ENCODE data around the gene IPO11. TPM values are rescaled to one million over a fixed set of nuclear protein-coding genes. Genes with fewer than 3 reads are reported as not detected.

Gene IPO11
- 9.4 and 13.2 TPM in 2 replicates for total RNA-seq

GRCh38 chr5:62412549-62413329 is at the start of gene IPO11:
Gene IPO11 (plus strand): TSS chr5:62412763. CDS start chr5:62437280, 24,517 bp downstream.

GRCh38 chr5:62403411-62404250 is 8.9 kb upstream of the IPO11 start, which contains the start of gene DIMT1:
Gene DIMT1 (minus strand): TSS chr5:62403905. CDS start chr5:62403772, 133 bp downstream.

GRCh38 chr5:62578540-62578939 is 166.0 kb downstream of the IPO11 start, which contains the start of gene LRRC70:
Gene LRRC70 (plus strand): TSS chr5:62578819. CDS start chr5:62579439, 620 bp downstream.

Other genes with a start within 250 kb of the IPO11 start
- 18.6 and 25.4 TPM in 2 replicates for gene KIF2A, start 106.6 kb upstream of the IPO11 start, total RNA-seq
- gene DIMT1, start 8.9 kb upstream of the IPO11 start, total RNA-seq: 21.0 and 23.1 TPM in 2 replicates
- gene LRRC70, start 166.1 kb downstream of the IPO11 start, total RNA-seq: 0.87 and 1.5 TPM in 2 replicates